C4-2B (cell line): ENCODE measurements around the gene PLXNA2.

Source experiments
- H3K27ac ChIP-seq: fragments of 450-650 bp; 2 replicates; pipeline ENCODE4 v1.5.1; 2017
- CTCF ChIP-seq: fragments of 450-650 bp; conservative IDR thresholded peaks from 2 replicates; pipeline ENCODE4 v1.5.1; 2017; ENCODE audit warnings: mild to moderate bottlenecking
- ZFX ChIP-seq: fragments of 450-650 bp; IDR thresholded peaks from 2 replicates; pipeline ENCODE4 v1.6.1; 2017

PLXNA2 gene

GRCh38 chr1:208181364-208181763, 62.8 kb downstream of the PLXNA2 start:
- no peak overlapping the region for H3K27ac ChIP-seq
- TF ChIP-seq ZFX (no peak), CTCF (no peak)

GRCh38 chr1:208180421-208180820, 63.8 kb downstream of the PLXNA2 start:
- H3K27ac ChIP-seq = no peak overlapping the region
- no peak for TF ChIP-seq CTCF
- TF ChIP-seq ZFX = no peak

GRCh38 chr1:208179961-208180409, 64.2 kb downstream of the PLXNA2 start:
- TF ChIP-seq CTCF (no peak), ZFX (no peak)
- no peak overlapping the region for H3K27ac ChIP-seq

DNA sequence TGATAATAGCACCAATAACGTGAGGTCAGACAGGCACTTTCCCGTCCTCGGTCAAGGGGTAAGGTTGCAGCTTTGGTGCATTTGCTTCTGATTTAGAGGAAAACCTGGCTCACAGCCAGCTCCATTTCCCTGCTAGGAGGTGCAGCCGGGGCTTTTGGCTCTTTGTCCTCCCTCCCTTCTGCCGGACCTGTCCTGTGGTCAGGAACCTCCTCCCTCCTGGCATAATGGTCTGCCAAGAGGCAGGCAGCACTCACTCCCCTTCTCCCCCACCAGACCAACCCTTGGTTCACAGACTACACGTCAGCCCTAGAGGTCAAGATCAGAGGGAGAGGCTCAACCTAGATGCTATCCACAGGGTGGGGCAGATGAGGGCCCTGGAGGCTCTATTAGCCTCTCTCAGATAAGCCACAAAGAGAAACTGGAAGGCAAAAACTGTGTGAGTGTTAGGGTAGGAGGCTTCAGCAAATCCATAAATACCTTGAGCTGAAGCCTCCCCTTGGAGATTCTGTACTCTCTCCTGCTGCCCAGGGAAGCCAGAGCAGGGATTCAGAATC, 64.8 kb downstream of the PLXNA2 start:
- no peak for TF ChIP-seq CTCF
- no peak for TF ChIP-seq ZFX
- H3K27ac ChIP-seq = no peak overlapping the region

GRCh38 chr1:208178091-208178529, 66.1 kb downstream of the PLXNA2 start:
- no peak for TF ChIP-seq CTCF
- no peak for TF ChIP-seq ZFX
- no peak overlapping the region for H3K27ac ChIP-seq

DNA sequence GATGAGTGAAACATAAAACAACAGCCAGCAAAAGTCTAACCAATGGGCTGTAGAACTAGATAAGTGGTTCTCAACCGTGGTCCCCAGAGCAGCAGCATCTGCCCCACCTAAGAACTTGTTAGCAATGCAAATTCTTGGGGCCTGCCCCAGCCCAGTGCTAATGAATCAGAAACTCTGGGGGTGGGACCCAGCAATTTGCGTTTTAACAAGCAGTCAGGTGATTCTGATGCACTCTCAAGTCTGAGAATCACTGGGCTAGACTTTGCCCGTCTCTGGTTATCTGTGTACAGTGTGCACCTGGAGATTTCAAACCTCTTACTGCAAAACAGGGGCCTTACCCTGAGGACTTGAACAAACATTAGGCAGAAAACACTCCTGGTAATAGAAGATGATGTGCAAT, 66.5 kb downstream of the PLXNA2 start:
- TF ChIP-seq CTCF = no peak
- no peak for TF ChIP-seq ZFX
- no peak overlapping the region for H3K27ac ChIP-seq

- H3K27ac ChIP-seq = no peak overlapping the region
- TF ChIP-seq ZFX (no peak), CTCF (no peak)
These were observed 67.5 kb downstream of the PLXNA2 start for GRCh38 chr1:208176649-208177048.
